WTC11 (cell line): Measurements from ENCODE around the gene CLIP2. TPM values are rescaled to one million over a fixed set of nuclear protein-coding genes. Genes with fewer than 3 reads are reported as not detected.
"Not testable (repeated sequence)": the region's sequence is repeated elsewhere in the genome, so short reads cannot be mapped to it uniquely, and the experiment has no call there.

ENCODE experiments used
- ATAC-seq: fragments of 200-7000 bp; cut with Tn5 transposase; 2 replicates; pipeline ENCODE4 v1.10.0; 2021; ENCODE audit warnings: mild to moderate bottlenecking, moderate library complexity
- CTCF ChIA-PET: fragments of 300-600 bp; sonication (Branson Sonifier 250); formaldehyde crosslinking; loops from one replicate; lab custom pipeline; 2021; ENCODE audit warnings: antibody characterized with exemption; lab: Charles Lee
- POLR2A ChIA-PET: fragments of 350-600 bp; sonication (Branson Sonifier 250); formaldehyde crosslinking; loops from one replicate; lab custom pipeline; 2021; ENCODE audit warnings: antibody characterized with exemption; lab: Charles Lee
- DNase-seq: peaks from one replicate; pipeline ENCODE4 v3.0.0; 2021; ENCODE audit warnings: low spot score
- H3K27ac Mint-ChIP-seq: 2 replicates; pipeline ENCODE4 v1.8.0; 2021; ENCODE audit warnings: mixed read lengths
- H3K27me3 Mint-ChIP-seq: 2 replicates; pipeline ENCODE4 v1.8.0; 2021; ENCODE audit warnings: low read depth, mild to moderate bottlenecking, moderate library complexity, mixed read lengths
- H3K36me3 Mint-ChIP-seq: 2 replicates; pipeline ENCODE4 v1.8.0; 2021; ENCODE audit warnings: mixed read lengths
- H3K4me1 Mint-ChIP-seq: 2 replicates; pipeline ENCODE4 v1.8.0; 2022; ENCODE audit warnings: mixed read lengths
- H3K4me3 Mint-ChIP-seq: 2 replicates; pipeline ENCODE4 v1.8.0; 2021; ENCODE audit warnings: mild to moderate bottlenecking, moderate library complexity, mixed read lengths
- H3K9me3 Mint-ChIP-seq: 2 replicates; pipeline ENCODE4 v1.8.0; 2021; ENCODE audit warnings: mixed read lengths
- CTCF ChIP-seq: fragments of 200-600 bp; IDR thresholded peaks from 2 replicates; pipeline ENCODE4 v1.8.0; 2022; ENCODE audit warnings: antibody characterized with exemption
- HMGA2 ChIP-seq: fragments of 250-450 bp; sonication (Bioruptor Pico); IDR thresholded peaks from 2 replicates; pipeline ENCODE4 v1.4.0; 2021; ENCODE audit warnings: mild to moderate bottlenecking, moderate library complexity
- NFYB ChIP-seq: sonication (generic); formaldehyde crosslinking; conservative IDR thresholded peaks from 2 replicates; pipeline ENCODE4 v1.8.0; 2022; ENCODE audit warnings: low read depth, missing genetic modification reagents
- NR3C1 ChIP-seq: sonication (generic); formaldehyde crosslinking; conservative IDR thresholded peaks from 2 replicates; pipeline ENCODE4 v1.8.1; 2023; ENCODE audit warnings: low read depth, mild to moderate bottlenecking, missing genetic modification reagents
- RELA ChIP-seq: sonication (generic); formaldehyde crosslinking; IDR thresholded peaks from 2 replicates; pipeline ENCODE4 v1.8.1; 2022; ENCODE audit warnings: missing genetic modification reagents, mild to moderate bottlenecking, borderline replicate concordance
- RORB ChIP-seq: fragments of 250-450 bp; sonication (Bioruptor Pico); IDR thresholded peaks from 2 replicates; pipeline ENCODE4 v1.9.0; 2021; ENCODE audit warnings: mild to moderate bottlenecking
- USF1 ChIP-seq: sonication (generic); formaldehyde crosslinking; IDR thresholded peaks from 2 replicates; pipeline ENCODE4 v1.8.0; 2022; ENCODE audit warnings: mild to moderate bottlenecking, missing genetic modification reagents
- ZBTB43 ChIP-seq: sonication (generic); formaldehyde crosslinking; IDR thresholded peaks from 2 replicates; pipeline ENCODE4 v1.8.1; 2023; ENCODE audit warnings: mild to moderate bottlenecking, missing genetic modification reagents
- ZNF232 ChIP-seq: sonication (generic); formaldehyde crosslinking; IDR thresholded peaks from 2 replicates; pipeline ENCODE4 v1.8.0; 2022; ENCODE audit warnings: mild to moderate bottlenecking, missing genetic modification reagents
- total RNA-seq: library from RNA; stranded (reverse); gene quantifications from 3 replicates; pipeline ENCODE4 v1.2.3, GENCODE V29; 2021

The CLIP2 gene
- total RNA-seq, 1 experiment from 2014 or later = 48.1 TPM

- H3K27me3 Mint-ChIP-seq = no peaks in the 10 kb centered on the region; the same call in 1 of the 2 replicates
- H3K27ac Mint-ChIP-seq = peak overlapping the region; percentile 45; the same call in 1 of the 2 replicates
- no peak overlapping the region for H3K4me3 Mint-ChIP-seq
- peaks cover 2% of the 10 kb centered on the region; the same call in 1 of the 2 replicates for H3K9me3 Mint-ChIP-seq
- peaks cover 3% of the 10 kb centered on the region; the same call in 1 of the 2 replicates for H3K4me1 Mint-ChIP-seq
- TF ChIP-seq RELA (CRISPR knock-in tag) (no peak), ZNF232 (no peak), RORB (CRISPR knock-in tag) (no peak), NFYB (no peak), CTCF (no peak), NR3C1 (no peak), HMGA2 (CRISPR knock-in tag) (no peak), ZBTB43 (CRISPR knock-in tag) (no peak)
- CTCF ChIA-PET = interaction anchor here (0.7 to 10.3 kb wide), 58 partner anchors 9 to 530 kb away, joined by 3 to 275 read pairs (median 5); partner anchors contain the start of genes LAT2, LIMK1 and RFC2
- H3K36me3 Mint-ChIP-seq = peaks cover 17% of the 10 kb centered on the region
- ATAC-seq (no peak), DNase-seq (no peak)
- POLR2A ChIA-PET = no interaction called here
These were observed 111.4 kb downstream of the CLIP2 start for GRCh38 chr7:74400420-74401136.

- Mint-ChIP-seq H3K36me3 (peaks cover 12% of the 10 kb centered on the region), H3K27ac (no peak overlapping the region), H3K4me3 (no peak overlapping the region), H3K27me3 (no peaks in the 10 kb centered on the region; the same call in 1 of the 2 replicates), H3K4me1 (peaks cover 5% of the 10 kb centered on the region; the same call in 1 of the 2 replicates), H3K9me3 (no peaks in the 10 kb centered on the region)
- DNase-seq (peak; percentile 93), ATAC-seq (peak; percentile 63)
- ChIA-PET POLR2A (interaction anchor here (0.7 kb wide), 1 partner anchor 178 kb away, joined by 6 read pairs; no protein-coding TSS in a partner anchor), CTCF (interaction anchor here (0.6 to 10.3 kb wide), 73 partner anchors 9 to 531 kb away, joined by 3 to 275 read pairs (median 5); partner anchors contain the start of genes LAT2, LIMK1 and RFC2)
- TF ChIP-seq CTCF = peak; percentile 97
- no peak for TF ChIP-seq USF1 (CRISPR knock-in tag)
These were observed 112.1 kb downstream of the CLIP2 start for GRCh38 chr7:74401137-74401859.

GRCh38 chr7:74402668-74403067 is 113.5 kb downstream of the CLIP2 start:
- CTCF ChIA-PET = interaction anchor here (0.6 to 10.3 kb wide), 4 partner anchors 148 to 424 kb away, joined by 3 to 275 read pairs (median 4); partner anchors contain the start of gene RFC2
- POLR2A ChIA-PET = interaction anchor here (0.6 kb wide), 2 partner anchors 271 to 537 kb away, joined by 3 read pairs; no protein-coding TSS in a partner anchor
- H3K36me3 Mint-ChIP-seq, H3K27ac Mint-ChIP-seq, H3K27me3 Mint-ChIP-seq, ATAC-seq, H3K4me1 Mint-ChIP-seq, DNase-seq, H3K4me3 Mint-ChIP-seq, H3K9me3 Mint-ChIP-seq: not testable (repeated sequence)
